Measurements from ENCODE around the gene FAM163A.
"Not testable (repeated sequence)": the region's sequence is repeated elsewhere in the genome, so short reads cannot be mapped to it uniquely, and the experiment has no call there.

The FAM163A gene

DNA sequence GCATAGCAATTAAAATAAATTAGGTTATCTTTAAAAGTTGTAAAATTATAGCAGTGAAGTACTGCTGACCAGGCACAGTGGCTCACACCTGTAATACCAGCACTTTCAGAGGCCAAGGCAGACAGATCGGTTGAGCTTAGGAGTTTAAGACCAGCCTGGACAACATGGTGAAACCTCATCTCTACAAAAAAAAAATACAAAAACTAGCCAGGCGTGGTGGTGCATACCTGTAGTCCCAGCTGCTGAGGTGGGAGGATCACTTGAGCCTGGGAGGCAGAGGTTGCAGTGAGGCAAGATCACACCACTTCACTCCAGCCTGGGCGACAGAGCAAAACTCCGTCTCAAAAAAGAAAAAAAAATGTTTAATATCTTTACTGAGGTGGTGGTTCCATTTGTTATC, 112.7 kb downstream of the FAM163A start:
- not testable (repeated sequence) for DNase-seq (ENCODE audit: low spot score)

GRCh38 chr1:179856296-179856695, 113.2 kb downstream of the FAM163A start:
- no peak for DNase-seq (ENCODE audit: low spot score)

DNA sequence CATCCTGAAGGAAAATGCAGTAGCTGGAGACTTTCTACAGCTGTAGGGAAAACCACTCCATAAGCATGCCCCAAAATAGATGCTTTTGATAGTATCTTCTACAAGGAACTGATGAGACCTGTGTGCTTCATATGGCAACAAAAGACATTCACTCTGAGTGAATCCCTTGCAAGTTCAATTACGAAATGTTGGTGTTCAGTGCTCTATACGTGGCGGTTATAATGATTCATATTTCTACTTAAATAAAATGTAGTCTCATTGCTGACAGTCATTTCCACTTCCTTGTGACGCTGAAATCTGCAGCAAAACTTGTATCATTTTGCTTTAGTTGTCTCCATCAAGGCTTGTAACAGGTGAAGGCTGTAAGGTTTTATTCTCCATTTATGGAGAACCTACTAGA, 113.9 kb downstream of the FAM163A start:
- DNase-seq (ENCODE audit: low spot score), result no peak

DNA sequence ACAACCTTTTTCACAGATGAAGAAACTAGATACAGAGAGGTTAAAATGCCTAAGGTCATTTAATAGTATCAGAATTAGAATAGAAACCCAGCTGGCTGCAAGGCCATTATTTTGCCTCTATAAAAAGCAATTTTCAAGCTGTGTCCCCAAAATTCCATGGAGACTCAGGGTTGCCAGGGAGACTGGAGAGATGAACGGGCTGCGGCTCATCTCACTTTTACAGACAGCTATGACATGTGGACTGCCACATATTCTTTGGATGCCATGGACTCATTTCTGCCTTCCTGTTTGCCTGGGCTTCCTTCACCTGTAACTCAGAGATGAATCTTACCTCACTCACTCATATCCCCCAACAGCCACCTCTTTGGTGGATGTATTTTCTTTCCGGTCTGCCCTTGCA, 117.6 kb downstream of the FAM163A start:
- DNase-seq (ENCODE audit: low spot score), result no peak

DNA sequence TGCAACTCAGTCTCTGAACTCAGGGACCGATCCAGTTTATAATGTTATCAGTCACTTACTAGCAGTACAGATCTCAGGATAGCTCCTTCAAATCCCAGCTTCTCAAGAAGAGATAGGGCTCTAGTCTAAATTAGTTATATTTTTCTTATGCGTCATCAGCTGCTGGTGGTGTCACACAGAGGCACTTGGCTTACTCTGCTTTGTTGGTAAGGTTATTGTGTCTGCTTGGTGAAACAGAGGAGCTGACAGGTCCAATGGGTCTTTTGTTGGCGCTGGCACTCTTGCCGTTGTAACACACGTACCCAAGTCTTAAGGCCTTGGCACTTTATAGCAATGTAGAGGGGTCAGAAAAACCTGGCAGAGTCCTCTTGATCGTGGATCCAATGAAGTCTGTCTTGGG, 122.3 kb downstream of the FAM163A start:
- no peak for DNase-seq (ENCODE audit: low spot score)
